Peyer's patch (tissue), 4 donors: ENCODE measurements around the gene SLC4A5. TPM values are rescaled to one million over a fixed set of nuclear protein-coding genes. Genes with fewer than 3 reads are reported as not detected.
A peak's percentile ranks its signal among the peaks of the same experiment; 100 is the strongest.

Experiments used
- DNase-seq, 3 donors: peaks; one replicate each; pipeline ENCODE4 v3.0.0-alpha.2; 2017 to 2019
- H3K27ac ChIP-seq, 4 donors: fragments of 200-600 bp; sonication (generic); one replicate each; pipeline ENCODE4 v1.5.1; 2016 to 2019
- H3K27me3 ChIP-seq, 2 donors: fragments of 200-600 bp; sonication (generic); one replicate each; pipeline ENCODE4 v1.5.1; 2019
- H3K36me3 ChIP-seq, 3 donors: fragments of 200-600 bp; sonication (generic); one replicate each; pipeline ENCODE4 v1.5.1; 2016 to 2019
- H3K4me1 ChIP-seq, 4 donors: fragments of 200-600 bp; sonication (generic); one replicate each; pipeline ENCODE4 v1.5.1; 2016 to 2019
- H3K4me3 ChIP-seq, 4 donors: fragments of 200-600 bp; sonication (generic); 1 replicate in 3 of 4; 2 replicates in 1 of 4; pipeline ENCODE4 v1.5.1; 2016 to 2019; ENCODE audit warnings: mild to moderate bottlenecking in 1 of 4
- H3K9me3 ChIP-seq, 4 donors: fragments of 200-600 bp; sonication (generic); one replicate each; pipeline ENCODE4 v1.5.1; 2016 to 2019; ENCODE audit warnings: mild to moderate bottlenecking in 1 of 4
- POLR2A ChIP-seq, 2 donors: fragments of 450-650 bp; IDR thresholded peaks; one replicate each; pipeline ENCODE4 v1.5.1; 2017; ENCODE audit warnings: antibody characterized with exemption in 2 of 2, mild to moderate bottlenecking in 2 of 2, moderate library complexity in 2 of 2
- total RNA-seq, 4 donors: library from RNA; depleted of rRNA; stranded (reverse); fragments of >200 nt; gene quantifications; one replicate each; pipeline ENCODE4 v1.1.0, GENCODE V29; 2016
- TF ChIP-seq, protein P1 (sequence below), 6 experiments: fragments of 450-650 bp in 4 of 6; fragments of 200-600 bp in 2 of 6; sonication (generic) in 1 of 6; IDR thresholded peaks; one replicate each; pipeline ENCODE4 v1.5.1; 2017 to 2019; ENCODE audit warnings: antibody characterized with exemption in 6 of 6, mild to moderate bottlenecking in 3 of 6, moderate library complexity in 1 of 6

SLC4A5 gene
- total RNA-seq, 4 donors from 2014 or later: 1.8 to 14.9 (median 4.9) TPM

DNA sequence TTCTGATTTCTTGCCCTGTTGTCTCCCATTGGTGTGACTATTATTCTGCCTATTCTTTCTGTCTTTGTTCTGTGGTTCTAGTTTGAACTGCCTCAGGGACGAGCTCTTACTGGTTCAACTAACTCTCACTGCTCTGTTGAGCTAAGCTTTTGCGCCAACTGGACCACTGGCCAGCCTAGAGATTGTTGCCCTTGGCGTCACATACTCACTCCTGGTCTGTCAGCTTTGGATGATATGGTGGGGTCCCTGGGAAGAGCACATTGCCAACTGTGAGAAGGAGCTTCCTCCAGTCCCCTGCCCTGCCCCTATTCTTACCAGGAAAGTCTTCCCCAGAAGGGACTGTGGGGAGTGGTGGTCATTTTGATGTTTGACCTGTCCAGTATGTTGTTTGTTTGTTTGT lies 138.8 kb downstream of the SLC4A5 start:
- DNase-seq: no peak
- no peaks in the 10 kb centered on the region for H3K27me3 ChIP-seq
- H3K4me3 ChIP-seq: no peak overlapping the region
- H3K9me3 ChIP-seq: no peaks in the 10 kb centered on the region
- peak overlapping the region in 2 of 4 donors; percentile 70 to 84 for H3K27ac ChIP-seq
- H3K36me3 ChIP-seq: peaks cover 0 to 15% (median 0%) of the 10 kb centered on the region in 3 donors
- H3K4me1 ChIP-seq: peaks cover 0 to 43% (median 12%) of the 10 kb centered on the region in 4 donors
- TF ChIP-seq, protein P1, sequence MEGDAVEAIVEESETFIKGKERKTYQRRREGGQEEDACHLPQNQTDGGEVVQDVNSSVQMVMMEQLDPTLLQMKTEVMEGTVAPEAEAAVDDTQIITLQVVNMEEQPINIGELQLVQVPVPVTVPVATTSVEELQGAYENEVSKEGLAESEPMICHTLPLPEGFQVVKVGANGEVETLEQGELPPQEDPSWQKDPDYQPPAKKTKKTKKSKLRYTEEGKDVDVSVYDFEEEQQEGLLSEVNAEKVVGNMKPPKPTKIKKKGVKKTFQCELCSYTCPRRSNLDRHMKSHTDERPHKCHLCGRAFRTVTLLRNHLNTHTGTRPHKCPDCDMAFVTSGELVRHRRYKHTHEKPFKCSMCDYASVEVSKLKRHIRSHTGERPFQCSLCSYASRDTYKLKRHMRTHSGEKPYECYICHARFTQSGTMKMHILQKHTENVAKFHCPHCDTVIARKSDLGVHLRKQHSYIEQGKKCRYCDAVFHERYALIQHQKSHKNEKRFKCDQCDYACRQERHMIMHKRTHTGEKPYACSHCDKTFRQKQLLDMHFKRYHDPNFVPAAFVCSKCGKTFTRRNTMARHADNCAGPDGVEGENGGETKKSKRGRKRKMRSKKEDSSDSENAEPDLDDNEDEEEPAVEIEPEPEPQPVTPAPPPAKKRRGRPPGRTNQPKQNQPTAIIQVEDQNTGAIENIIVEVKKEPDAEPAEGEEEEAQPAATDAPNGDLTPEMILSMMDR (IDR thresholded peaks at IDR 0.05): no peak
- no peak for TF ChIP-seq POLR2A (IDR thresholded peaks at IDR 0.05)

DNA sequence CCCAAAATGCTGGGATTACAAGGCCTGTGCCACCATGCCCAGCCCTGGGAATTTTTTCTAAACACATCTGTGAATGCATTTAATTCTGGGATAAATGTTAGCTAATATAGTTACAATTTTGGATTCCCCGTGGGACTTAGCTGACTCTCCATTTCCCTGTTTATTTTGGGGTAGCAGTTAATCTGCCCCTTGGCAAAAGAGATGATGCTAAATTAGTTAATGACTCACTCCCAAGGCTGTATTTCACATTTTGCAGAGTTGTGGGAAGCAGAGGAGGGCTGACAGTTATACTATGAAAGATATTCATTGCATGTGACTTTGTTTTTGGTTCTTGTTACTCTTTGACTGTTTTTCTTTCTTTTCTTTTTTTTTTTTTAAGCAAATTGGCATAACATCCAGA lies 141.6 kb downstream of the SLC4A5 start:
- H3K27me3 ChIP-seq: no peaks in the 10 kb centered on the region
- no peaks in the 10 kb centered on the region for H3K9me3 ChIP-seq
- DNase-seq: no peak
- TF ChIP-seq POLR2A (IDR thresholded peaks at IDR 0.05): no peak
- TF ChIP-seq, protein P1 (IDR thresholded peaks at IDR 0.05): no peak
- H3K36me3 ChIP-seq: no peaks in the 10 kb centered on the region
- H3K27ac ChIP-seq: peak overlapping the region in 1 of 4 donors; percentile 28
- H3K4me1 ChIP-seq: peaks cover 0 to 41% (median 8%) of the 10 kb centered on the region in 4 donors
- no peak overlapping the region for H3K4me3 ChIP-seq

DNA sequence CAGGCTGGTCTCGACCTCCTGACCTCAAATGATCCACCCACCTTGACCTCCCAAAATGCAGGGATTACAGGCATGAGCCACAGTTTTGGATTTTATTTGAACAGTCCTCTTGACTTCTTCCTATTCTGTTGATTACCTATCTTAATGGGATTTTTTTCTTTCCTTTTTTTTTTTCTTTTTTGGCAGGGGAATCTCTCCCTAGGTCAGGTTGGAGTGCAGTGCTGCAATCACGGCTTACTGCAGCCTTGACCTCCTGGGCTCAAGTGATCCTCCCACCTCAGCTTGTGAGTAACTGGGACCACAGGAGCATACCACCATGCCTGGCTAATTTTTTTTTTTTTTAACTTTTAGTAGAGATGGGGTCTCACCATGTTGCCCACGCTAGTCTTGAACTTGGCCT lies 142.0 kb downstream of the SLC4A5 start:
- peak overlapping the region in 1 of 4 donors; percentile 28 for H3K27ac ChIP-seq
- peaks cover 0 to 37% (median 6%) of the 10 kb centered on the region in 4 donors for H3K4me1 ChIP-seq
- DNase-seq: no peak
- TF ChIP-seq POLR2A (IDR thresholded peaks at IDR 0.05): no peak
- TF ChIP-seq, protein P1 (IDR thresholded peaks at IDR 0.05): no peak
- H3K9me3 ChIP-seq: no peaks in the 10 kb centered on the region
- no peak overlapping the region for H3K4me3 ChIP-seq
- H3K27me3 ChIP-seq: no peaks in the 10 kb centered on the region
- H3K36me3 ChIP-seq: no peaks in the 10 kb centered on the region

DNA sequence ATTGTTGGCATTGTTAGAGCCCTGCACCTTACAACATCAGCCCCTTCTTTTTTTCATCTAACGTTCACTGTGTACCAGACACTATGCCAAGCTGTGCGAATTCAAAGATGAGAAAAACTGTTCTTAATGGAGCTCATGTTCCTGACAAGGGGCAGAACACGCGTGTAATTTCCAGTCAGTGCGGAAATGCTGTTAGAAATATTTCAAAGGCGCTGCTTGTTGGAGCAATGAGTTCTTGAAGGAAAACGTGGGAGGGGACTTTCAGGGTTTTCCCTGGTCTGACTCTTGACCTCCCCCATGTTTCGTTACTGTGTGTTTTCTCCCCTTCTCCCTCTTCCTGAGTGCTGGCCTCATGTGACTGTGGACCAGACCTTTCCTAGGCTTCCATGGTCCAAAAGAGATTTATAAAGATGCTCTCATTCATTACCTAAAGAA lies 143.3 kb downstream of the SLC4A5 start:
- H3K4me1 ChIP-seq: peaks cover 0 to 25% (median under 1%) of the 10 kb centered on the region in 4 donors
- no peaks in the 10 kb centered on the region for H3K27me3 ChIP-seq
- H3K9me3 ChIP-seq: no peaks in the 10 kb centered on the region
- peak in 1 of 3 donors; percentile 23 for DNase-seq
- H3K27ac ChIP-seq: peak overlapping the region in 3 of 4 donors; percentile 14 to 94 (median 86)
- peak overlapping the region; percentile 60 to 77 (median 68) for H3K4me3 ChIP-seq
- no peak for TF ChIP-seq POLR2A (IDR thresholded peaks at IDR 0.05)
- TF ChIP-seq, protein P1 (IDR thresholded peaks at IDR 0.05): no peak
- H3K36me3 ChIP-seq: no peaks in the 10 kb centered on the region

DNA sequence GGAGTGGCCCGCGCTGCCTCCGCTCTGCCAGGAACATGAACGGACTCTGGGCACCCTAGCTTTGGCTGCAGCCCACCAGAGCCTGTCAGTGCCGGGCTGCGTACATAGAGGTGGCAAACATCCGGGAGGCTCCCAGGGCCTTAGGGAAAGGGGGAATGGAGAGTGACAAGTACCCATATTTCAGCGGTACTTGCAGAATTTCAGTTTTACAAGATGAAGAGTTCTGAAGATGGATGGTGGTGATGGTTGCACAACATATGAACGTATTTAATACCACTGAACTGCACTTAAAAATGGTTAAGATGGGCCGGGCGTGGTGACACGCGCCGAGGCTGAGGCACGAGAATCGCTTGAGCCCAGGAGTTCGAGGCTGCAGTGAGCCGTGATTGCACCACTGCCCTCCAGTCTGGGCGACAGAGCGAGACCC lies 143.9 kb downstream of the SLC4A5 start:
- Histone ChIP-seq H3K4me1 (peaks cover 0 to 22% (median 0%) of the 10 kb centered on the region in 4 donors), H3K27ac (peak overlapping the region; percentile 86 to 96 (median 92)), H3K4me3 (peak overlapping the region; percentile 60 to 77 (median 68)), H3K36me3 (no peaks in the 10 kb centered on the region), H3K9me3 (no peaks in the 10 kb centered on the region), H3K27me3 (no peaks in the 10 kb centered on the region)
- no peak for TF ChIP-seq POLR2A (IDR thresholded peaks at IDR 0.05)
- TF ChIP-seq, protein P1 (IDR thresholded peaks at IDR 0.05): no peak
- DNase-seq: peak in 1 of 3 donors; percentile 23
